ENCODE data around the gene OBSL1.

DNA sequence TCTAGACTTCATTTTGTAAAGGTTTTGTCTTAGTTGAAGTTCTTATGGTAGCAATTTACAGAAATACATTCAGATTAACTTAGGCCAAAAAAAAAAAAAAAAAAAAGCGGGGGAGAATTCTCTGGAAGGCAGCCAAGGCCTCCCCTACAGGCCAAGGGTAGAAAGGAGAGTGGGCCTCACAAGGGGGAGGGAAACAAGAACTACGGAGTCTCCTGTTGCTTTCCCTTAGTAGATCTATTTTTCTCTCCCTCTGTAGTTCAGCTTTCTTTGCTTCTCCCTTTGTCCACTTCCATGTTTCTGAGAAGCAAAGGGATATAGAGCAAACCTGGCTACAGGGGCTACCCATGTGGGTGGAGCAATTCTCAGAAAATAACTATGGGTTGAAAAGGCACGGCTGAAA, 23.9 kb upstream of the OBSL1 start:
- TF ChIP-seq, protein P1, sequence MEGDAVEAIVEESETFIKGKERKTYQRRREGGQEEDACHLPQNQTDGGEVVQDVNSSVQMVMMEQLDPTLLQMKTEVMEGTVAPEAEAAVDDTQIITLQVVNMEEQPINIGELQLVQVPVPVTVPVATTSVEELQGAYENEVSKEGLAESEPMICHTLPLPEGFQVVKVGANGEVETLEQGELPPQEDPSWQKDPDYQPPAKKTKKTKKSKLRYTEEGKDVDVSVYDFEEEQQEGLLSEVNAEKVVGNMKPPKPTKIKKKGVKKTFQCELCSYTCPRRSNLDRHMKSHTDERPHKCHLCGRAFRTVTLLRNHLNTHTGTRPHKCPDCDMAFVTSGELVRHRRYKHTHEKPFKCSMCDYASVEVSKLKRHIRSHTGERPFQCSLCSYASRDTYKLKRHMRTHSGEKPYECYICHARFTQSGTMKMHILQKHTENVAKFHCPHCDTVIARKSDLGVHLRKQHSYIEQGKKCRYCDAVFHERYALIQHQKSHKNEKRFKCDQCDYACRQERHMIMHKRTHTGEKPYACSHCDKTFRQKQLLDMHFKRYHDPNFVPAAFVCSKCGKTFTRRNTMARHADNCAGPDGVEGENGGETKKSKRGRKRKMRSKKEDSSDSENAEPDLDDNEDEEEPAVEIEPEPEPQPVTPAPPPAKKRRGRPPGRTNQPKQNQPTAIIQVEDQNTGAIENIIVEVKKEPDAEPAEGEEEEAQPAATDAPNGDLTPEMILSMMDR (conservative IDR thresholded peaks at IDR 0.05; ENCODE audit: low read length): 0 out of 2 replicates have a peak, but pooled peaks have one; percentile 8
- TF ChIP-seq EZH2phosphoT487 (IDR thresholded peaks at IDR 0.05; ENCODE audit: borderline replicate concordance): no peak
